T-helper 2 cell treated with Interferon-gamma antibody and Interleukin-4, amounts not matched to agents 5 μg/mL and 100 μg/mL, for 36 hours (primary cell): ENCODE results near the gene PHC1.
"Not testable (repeated sequence)": the region's sequence is repeated elsewhere in the genome, so short reads cannot be mapped to it uniquely, and the experiment has no call there.

Experiments used
- DNase-seq: peaks from one replicate; pipeline ENCODE4 v3.0.0; 2021; ENCODE audit warnings: low spot score
- H3K27ac Mint-ChIP-seq: one replicate; pipeline ENCODE4 v1.8.0; 2021; ENCODE audit warnings: mild to moderate bottlenecking, mixed read lengths
- H3K27me3 Mint-ChIP-seq: one replicate; pipeline ENCODE4 v1.8.0; 2021; ENCODE audit warnings: low read depth, mixed read lengths
- H3K36me3 Mint-ChIP-seq: one replicate; pipeline ENCODE4 v1.8.0; 2021; ENCODE audit warnings: low read depth, mixed read lengths
- H3K4me1 Mint-ChIP-seq: one replicate; pipeline ENCODE4 v1.8.0; 2021; ENCODE audit warnings: low read depth, mixed read lengths
- H3K4me3 Mint-ChIP-seq: one replicate; pipeline ENCODE4 v1.8.0; 2022; ENCODE audit warnings: mild to moderate bottlenecking, moderate library complexity, mixed read lengths
- H3K9me3 Mint-ChIP-seq: one replicate; pipeline ENCODE4 v1.8.0; 2021; ENCODE audit warnings: mixed read lengths

PHC1 gene

DNA sequence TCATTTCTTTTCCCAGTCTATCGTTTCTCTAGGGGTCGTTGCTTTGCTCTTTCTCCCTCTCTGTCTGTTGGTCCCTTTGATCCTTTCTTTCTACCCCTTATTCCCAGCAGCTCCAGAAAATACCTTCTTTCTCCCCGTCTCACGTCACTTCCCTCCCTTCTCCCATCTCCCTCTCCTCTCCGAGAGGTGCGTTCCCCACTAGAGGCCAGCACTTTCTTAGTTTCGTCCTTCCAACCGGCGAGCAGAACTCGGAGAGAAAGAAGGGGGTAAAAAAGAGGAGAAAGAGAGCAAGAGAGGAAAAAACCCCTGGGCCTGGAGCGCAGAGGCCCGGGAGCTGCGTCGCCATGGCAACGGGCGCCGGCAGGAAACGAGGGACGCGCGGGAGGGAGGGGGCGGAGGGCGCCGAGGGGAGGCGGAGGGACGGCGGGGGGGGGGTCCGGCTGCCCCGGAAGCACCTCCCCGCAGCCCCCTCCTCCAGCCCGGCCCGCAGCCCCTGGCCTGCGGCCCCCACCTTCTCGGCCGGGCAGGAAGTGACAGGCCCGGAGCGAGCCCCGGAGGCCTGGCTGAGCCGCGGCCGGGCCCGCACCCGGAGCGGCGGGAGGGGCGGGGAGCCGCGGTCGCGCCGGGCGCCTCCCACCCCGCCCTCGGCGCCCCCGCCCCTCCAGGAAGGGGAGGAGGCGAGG lies at the start of gene PHC1:
PHC1 (plus strand) TSS at position 477 of the 683 bp plus-strand sequence. CDS start 3,169 bp downstream, outside the sequence.
- peaks cover 26% of the 10 kb centered on the region for H3K27me3 Mint-ChIP-seq
- not testable (repeated sequence) for H3K9me3 Mint-ChIP-seq, H3K36me3 Mint-ChIP-seq
- peak within 1 kb of the TSS; percentile 72 for H3K27ac Mint-ChIP-seq
- peak within 1 kb of the TSS; percentile 74 for H3K4me3 Mint-ChIP-seq
- peak; percentile 61 for DNase-seq
- peaks cover 12% of the 10 kb centered on the region for H3K4me1 Mint-ChIP-seq

DNA sequence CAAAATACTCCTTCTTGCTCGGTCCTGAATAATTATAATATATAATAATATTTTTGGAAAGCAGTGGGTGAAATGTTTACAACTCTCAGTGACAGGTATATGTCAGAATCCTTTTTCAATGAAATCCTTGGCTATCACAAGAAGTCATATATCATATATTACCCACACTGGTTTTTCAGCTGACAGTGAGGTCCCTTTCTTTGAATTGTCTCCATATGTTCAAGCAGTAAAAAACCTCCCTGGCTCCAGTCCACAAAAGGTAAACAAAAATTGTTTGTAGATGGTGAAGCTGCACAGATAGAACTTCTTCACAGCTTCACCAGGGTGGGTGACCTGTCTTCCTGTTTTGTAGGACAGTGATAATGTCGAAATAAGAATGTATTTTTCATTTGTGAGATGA lies 47.9 kb upstream of the PHC1 start:
- no peak for DNase-seq
- no peaks in the 10 kb centered on the region for H3K9me3 Mint-ChIP-seq
- no peaks in the 10 kb centered on the region for H3K4me1 Mint-ChIP-seq
- H3K4me3 Mint-ChIP-seq, result no peak overlapping the region
- no peak overlapping the region for H3K27ac Mint-ChIP-seq
- H3K36me3 Mint-ChIP-seq, result no peaks in the 10 kb centered on the region
- H3K27me3 Mint-ChIP-seq, result no peaks in the 10 kb centered on the region

DNA sequence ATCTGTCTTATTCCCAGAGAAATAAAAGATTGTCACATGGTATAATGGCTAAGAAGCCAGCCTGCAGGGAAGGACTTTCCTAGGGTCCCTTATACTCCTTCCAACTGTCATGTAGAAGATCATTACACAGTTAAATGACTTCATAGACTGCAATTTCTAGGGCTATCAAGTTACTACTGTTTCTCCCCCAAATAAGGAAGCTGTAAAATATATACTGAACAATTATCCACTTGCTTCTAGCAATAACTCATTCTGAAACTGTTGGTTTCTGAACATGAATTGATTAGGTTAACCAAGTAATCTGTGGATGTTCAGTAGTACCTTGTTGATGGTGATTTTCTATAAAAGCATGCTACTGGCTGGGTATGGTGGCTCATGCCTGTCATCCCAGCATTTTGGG lies 47.3 kb upstream of the PHC1 start:
- H3K27ac Mint-ChIP-seq, result no peak overlapping the region
- H3K4me1 Mint-ChIP-seq, result no peaks in the 10 kb centered on the region
- H3K4me3 Mint-ChIP-seq, result no peak overlapping the region
- H3K9me3 Mint-ChIP-seq, result no peaks in the 10 kb centered on the region
- H3K27me3 Mint-ChIP-seq, result no peaks in the 10 kb centered on the region
- DNase-seq, result no peak
- H3K36me3 Mint-ChIP-seq, result no peaks in the 10 kb centered on the region

DNA sequence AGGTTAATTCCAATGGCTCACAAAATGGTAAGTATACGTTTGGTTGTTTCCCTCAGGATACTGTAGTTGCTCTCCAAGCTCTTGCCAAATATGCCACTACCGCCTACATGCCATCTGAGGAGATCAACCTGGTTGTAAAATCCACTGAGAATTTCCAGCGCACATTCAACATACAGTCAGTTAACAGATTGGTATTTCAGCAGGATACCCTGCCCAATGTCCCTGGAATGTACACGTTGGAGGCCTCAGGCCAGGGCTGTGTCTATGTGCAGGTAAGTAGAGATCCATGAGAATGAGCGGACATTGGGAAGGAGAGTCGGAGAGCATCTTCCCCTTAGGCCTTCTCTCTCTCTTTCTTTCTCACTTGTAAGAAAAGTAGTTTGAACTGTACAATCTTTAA lies 46.5 kb upstream of the PHC1 start:
- Mint-ChIP-seq H3K4me3 (no peak overlapping the region), H3K36me3 (no peaks in the 10 kb centered on the region), H3K27ac (no peak overlapping the region), H3K9me3 (no peaks in the 10 kb centered on the region), H3K27me3 (no peaks in the 10 kb centered on the region), H3K4me1 (no peaks in the 10 kb centered on the region)
- DNase-seq, result no peak

DNA sequence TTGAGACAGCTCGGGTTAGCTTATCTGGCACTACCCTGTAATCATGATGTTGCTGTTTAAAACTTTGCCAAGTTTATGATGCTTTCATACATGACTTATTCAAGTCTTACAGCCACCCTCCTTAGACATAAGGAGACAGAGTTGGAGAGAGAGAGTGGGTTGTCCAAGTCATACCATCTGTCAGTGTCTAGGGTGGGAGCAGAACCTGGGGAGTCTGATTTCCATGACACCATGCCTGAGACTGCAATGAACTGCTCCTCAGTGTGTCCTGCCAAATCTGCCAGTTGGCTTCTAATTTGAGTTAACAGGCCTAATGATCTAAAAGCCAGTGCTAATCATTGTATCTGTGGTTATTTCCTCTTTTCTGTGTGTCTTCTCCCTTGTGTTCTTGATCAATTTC lies 43.7 kb upstream of the PHC1 start:
- no peaks in the 10 kb centered on the region for H3K4me1 Mint-ChIP-seq
- no peaks in the 10 kb centered on the region for H3K36me3 Mint-ChIP-seq
- H3K27ac Mint-ChIP-seq, result no peak overlapping the region
- no peak for DNase-seq
- no peaks in the 10 kb centered on the region for H3K9me3 Mint-ChIP-seq
- H3K27me3 Mint-ChIP-seq, result no peaks in the 10 kb centered on the region
- no peak overlapping the region for H3K4me3 Mint-ChIP-seq

DNA sequence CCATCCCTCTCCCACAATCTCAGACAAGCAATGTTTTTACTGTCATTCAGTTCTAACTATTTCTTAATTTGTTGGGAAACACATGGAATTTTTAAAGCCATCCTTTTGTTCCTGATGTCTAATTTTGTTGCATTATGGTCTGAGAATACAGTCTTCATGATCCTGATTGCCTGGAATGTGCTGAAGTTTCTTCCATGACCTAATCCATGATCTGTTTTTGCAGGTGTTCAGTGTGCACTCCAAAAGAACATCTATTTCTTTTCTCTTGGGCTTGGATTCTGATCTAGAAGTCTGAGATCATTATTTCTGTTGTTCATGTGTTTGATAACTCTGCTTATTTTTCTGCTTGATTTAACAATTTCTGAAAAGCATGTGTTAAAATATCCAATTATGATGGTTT lies 43.2 kb upstream of the PHC1 start:
- Mint-ChIP-seq H3K27ac (no peak overlapping the region), H3K9me3 (no peaks in the 10 kb centered on the region), H3K36me3 (no peaks in the 10 kb centered on the region), H3K4me1 (no peaks in the 10 kb centered on the region), H3K27me3 (no peaks in the 10 kb centered on the region), H3K4me3 (no peak overlapping the region)
- DNase-seq, result no peak

DNA sequence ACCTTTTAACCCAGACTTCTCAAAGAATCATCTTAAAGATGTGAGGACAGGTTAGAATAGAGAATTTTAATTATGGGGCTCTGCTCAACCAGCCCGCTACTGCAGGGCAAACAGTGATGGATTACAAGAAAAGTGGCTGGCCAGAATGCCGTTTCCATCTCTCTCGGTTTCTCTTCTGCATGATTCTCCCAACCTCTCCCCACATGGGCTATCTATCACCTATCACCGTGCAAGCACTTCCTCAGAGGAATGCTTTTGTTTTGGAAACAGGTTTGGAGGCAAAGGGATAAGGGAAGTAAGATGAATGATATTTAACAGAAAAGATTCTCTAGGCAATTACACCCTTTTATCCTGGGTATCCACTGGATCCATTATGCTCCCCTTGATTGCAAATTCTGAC lies 37.4 kb upstream of the PHC1 start:
- DNase-seq, result no peak
- H3K9me3 Mint-ChIP-seq, result no peaks in the 10 kb centered on the region
- no peaks in the 10 kb centered on the region for H3K4me1 Mint-ChIP-seq
- no peak overlapping the region for H3K4me3 Mint-ChIP-seq
- H3K27ac Mint-ChIP-seq, result no peak overlapping the region
- no peaks in the 10 kb centered on the region for H3K27me3 Mint-ChIP-seq
- H3K36me3 Mint-ChIP-seq, result no peaks in the 10 kb centered on the region

DNA sequence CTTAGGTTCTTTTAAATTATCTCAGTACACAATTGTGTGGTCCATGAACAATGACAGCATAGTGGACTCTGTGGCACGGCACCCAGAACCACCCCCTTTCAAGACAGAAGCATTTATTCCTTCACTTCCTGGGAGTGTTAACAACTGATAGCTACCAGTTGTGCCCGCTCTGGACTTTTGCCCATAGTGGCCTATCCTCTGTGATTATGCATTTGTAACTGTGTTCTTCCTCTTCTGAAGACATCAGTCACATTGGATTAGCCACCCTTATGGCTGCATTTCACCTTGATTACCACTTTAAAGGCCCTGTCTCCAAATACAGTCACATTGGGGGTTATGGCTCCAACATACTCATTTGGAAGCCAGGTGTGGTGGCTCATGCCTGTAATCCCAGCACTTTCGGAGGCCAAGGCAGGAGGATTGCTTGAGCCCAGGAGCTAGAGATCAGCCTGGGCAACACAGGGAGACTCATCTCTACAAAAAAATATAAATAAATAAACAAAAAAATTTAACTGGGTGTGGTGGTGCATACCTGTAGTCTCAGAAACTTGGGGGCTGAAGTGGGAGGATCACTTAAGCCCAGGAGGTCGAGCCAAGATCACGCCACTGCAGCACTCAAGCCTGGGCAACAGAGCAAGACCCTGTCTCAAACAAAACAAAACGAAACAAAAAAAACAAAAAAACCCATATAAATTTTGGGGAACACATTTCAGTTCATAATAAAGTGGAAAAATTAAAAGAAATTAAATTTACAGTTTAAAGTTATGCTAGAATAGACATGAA lies 27.6 kb upstream of the PHC1 start:
- peaks cover 10% of the 10 kb centered on the region for H3K27me3 Mint-ChIP-seq
- no peak overlapping the region for H3K27ac Mint-ChIP-seq
- H3K4me1 Mint-ChIP-seq, result peaks cover 5% of the 10 kb centered on the region
- DNase-seq, result no peak
- no peaks in the 10 kb centered on the region for H3K9me3 Mint-ChIP-seq
- H3K4me3 Mint-ChIP-seq, result no peak overlapping the region
- no peaks in the 10 kb centered on the region for H3K36me3 Mint-ChIP-seq

DNA sequence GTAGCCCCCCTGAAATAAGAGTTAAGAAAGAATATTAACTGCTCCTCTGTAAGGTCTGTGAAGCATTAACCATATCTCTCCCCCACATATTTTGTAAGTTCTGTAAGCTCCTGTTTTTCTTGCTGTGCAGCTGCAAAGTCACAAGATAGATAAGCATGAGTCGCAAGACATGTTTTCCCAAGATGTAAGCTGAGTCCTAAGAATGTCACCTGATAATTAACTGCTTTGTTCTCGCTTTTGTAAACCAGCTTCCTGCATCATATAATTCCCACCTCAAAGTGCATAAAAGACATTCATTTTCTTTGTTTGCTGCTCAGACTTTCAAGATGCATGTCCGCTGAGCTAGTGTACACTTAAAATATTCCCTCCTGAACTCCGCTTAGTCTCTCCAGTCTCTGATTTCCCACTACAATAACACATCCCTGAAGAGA lies 27.0 kb upstream of the PHC1 start:
- no peak for DNase-seq
- H3K9me3 Mint-ChIP-seq, result no peaks in the 10 kb centered on the region
- peaks cover 5% of the 10 kb centered on the region for H3K4me1 Mint-ChIP-seq
- no peak overlapping the region for H3K4me3 Mint-ChIP-seq
- H3K36me3 Mint-ChIP-seq, result no peaks in the 10 kb centered on the region
- no peak overlapping the region for H3K27ac Mint-ChIP-seq
- H3K27me3 Mint-ChIP-seq, result peaks cover 10% of the 10 kb centered on the region

DNA sequence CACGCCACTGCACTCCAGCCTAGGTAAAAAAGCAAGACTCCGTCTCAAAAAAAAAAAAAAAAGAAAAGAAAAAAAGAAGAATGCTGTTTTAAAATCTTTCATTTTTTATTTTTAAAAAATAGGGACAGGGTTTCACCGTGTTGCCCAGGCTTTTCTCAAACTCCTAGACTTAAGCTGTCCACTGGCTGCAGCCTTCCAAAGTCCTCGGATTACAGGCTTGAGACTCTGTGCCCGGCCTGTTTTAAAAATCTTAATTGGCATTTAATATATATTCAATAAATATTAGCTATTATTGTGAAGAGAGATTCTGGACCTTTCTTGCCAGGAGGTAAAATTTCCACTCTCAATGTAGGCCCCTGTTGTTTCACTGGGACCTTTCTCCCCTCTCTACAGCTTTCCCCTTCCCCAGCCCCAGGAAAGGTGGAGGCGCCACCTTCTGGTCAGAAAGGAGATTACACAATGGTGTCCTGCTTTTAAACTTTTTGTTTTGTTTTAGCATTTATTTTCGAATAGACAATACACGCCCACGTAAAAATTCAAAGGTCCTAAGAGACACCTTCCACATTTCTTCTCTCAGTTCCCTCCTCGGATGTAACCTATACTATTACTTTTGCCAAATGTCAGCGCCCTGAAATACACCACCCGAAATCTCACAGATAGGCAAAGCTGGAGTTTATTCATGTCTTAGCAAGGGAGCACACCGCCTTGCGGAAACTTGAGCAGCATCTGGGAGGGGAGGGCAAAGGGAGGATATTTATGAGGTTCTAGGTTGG lies 23.8 kb upstream of the PHC1 start:
- H3K36me3 Mint-ChIP-seq, result no peaks in the 10 kb centered on the region
- DNase-seq, result peak; percentile 44
- peak overlapping the region; percentile 93 for H3K4me3 Mint-ChIP-seq
- no peaks in the 10 kb centered on the region for H3K9me3 Mint-ChIP-seq
- H3K27me3 Mint-ChIP-seq, result peaks cover 14% of the 10 kb centered on the region
- no peak overlapping the region for H3K27ac Mint-ChIP-seq
- H3K4me1 Mint-ChIP-seq, result peaks cover 5% of the 10 kb centered on the region

DNA sequence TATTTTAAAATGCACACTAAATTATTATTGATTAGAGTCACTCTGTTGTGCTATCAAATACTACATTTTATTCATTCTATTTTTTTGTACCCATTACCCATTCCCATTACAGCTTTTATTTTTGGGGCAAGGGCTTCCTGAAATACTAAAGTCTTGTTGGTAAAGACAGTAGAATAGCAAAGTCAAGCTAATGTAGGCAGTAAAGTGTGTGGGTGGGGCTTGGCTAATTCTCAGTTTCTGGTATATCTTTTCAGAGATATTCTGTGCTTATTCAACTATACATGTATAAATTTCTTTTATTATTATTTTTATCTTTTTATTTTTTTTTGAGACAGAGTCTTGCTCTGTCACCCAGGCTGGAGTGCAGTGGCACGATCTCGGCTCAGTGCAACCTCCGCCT lies 22.3 kb upstream of the PHC1 start:
- Mint-ChIP-seq H3K36me3 (no peaks in the 10 kb centered on the region), H3K9me3 (no peaks in the 10 kb centered on the region)

DNA sequence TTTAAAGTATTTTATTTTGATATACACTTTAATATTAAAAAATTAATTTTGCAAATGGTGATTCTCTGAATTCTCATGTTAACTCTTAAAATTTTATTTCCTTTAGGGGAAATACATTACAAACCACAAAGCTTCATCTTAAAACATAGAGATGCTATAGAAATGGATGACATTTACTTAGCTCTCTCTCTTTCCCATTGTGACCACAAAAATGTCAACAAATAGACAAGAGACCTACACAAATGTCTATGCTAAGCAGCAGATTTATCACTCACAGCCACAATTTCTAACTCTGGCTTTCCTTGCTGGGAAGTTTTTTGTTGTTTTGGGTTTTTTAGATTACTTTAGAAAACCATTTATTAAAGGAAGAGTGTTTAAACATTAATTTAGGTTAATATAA lies 19.9 kb upstream of the PHC1 start:
- DNase-seq, result no peak
- no peaks in the 10 kb centered on the region for H3K36me3 Mint-ChIP-seq
- H3K9me3 Mint-ChIP-seq, result no peaks in the 10 kb centered on the region
- H3K27ac Mint-ChIP-seq, result no peak overlapping the region
- peaks cover 22% of the 10 kb centered on the region for H3K27me3 Mint-ChIP-seq
- no peak overlapping the region for H3K4me3 Mint-ChIP-seq
- H3K4me1 Mint-ChIP-seq, result peaks cover 5% of the 10 kb centered on the region

More for the DNA sequence above, 22.3 kb upstream of the PHC1 start:
- H3K4me1 Mint-ChIP-seq, result peaks cover 5% of the 10 kb centered on the region
- H3K27ac Mint-ChIP-seq, result no peak overlapping the region
- H3K27me3 Mint-ChIP-seq, result peaks cover 17% of the 10 kb centered on the region
- H3K4me3 Mint-ChIP-seq, result no peak overlapping the region
- DNase-seq, result no peak

DNA sequence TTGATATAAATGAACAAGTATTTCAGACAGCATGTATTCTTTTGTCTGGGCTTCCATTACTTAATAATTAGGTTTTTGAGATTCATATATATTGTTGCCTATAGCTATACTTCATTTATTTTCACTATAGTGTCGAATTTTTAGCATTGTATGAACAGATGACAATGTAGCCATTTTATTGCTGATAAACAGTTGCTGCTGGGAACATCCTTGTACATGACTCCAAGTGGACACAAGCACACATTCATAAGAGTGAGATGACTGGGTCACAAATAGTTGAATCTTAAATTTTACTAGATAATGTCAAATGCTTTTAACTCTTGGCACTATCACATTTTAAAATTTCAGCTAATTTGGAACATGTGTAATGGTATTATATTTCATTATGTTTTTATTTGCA lies 19.3 kb upstream of the PHC1 start:
- H3K27me3 Mint-ChIP-seq, result peaks cover 21% of the 10 kb centered on the region
- H3K4me3 Mint-ChIP-seq, result no peak overlapping the region
- DNase-seq, result no peak
- H3K9me3 Mint-ChIP-seq, result no peaks in the 10 kb centered on the region
- H3K4me1 Mint-ChIP-seq, result peaks cover 5% of the 10 kb centered on the region
- no peaks in the 10 kb centered on the region for H3K36me3 Mint-ChIP-seq
- no peak overlapping the region for H3K27ac Mint-ChIP-seq

DNA sequence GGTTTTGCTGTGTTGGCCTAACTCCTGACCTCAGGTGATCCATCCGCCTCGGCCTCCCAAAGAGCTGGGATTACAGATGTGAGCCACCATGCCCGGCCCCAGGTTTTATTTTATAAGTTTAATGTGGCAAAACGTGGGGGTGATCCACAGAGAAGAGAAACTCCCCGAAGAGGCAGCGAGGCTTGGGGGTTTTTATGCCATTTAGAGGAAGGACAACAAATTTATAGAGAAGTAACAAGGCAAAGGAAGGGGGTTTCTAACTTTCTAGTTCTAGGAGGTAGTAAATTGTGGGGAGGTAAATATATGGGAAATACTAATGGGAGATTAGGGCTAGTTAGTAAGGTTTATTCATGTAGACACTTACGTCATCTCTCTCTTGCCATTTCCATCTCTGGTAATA lies 17.2 kb upstream of the PHC1 start:
- no peaks in the 10 kb centered on the region for H3K4me1 Mint-ChIP-seq
- H3K27ac Mint-ChIP-seq, result no peak overlapping the region
- no peak overlapping the region for H3K4me3 Mint-ChIP-seq
- no peaks in the 10 kb centered on the region for H3K36me3 Mint-ChIP-seq
- H3K9me3 Mint-ChIP-seq, result no peaks in the 10 kb centered on the region
- peaks cover 16% of the 10 kb centered on the region for H3K27me3 Mint-ChIP-seq
- no peak for DNase-seq
